ENCODE data around the gene TNS1.

- peak; percentile 47 for TF ChIP-seq CTCF (conservative IDR thresholded peaks at IDR 0.05; ENCODE audit: low read length)
- no peak for TF ChIP-seq EZH2phosphoT487 (IDR thresholded peaks at IDR 0.05; ENCODE audit: borderline replicate concordance)
Measured at GRCh38 chr2:218010140-218010983, 7.6 kb upstream of the TNS1 start.

Measured in Loucy (cell line).